ENCODE measurements around the gene OLR1.

DNA sequence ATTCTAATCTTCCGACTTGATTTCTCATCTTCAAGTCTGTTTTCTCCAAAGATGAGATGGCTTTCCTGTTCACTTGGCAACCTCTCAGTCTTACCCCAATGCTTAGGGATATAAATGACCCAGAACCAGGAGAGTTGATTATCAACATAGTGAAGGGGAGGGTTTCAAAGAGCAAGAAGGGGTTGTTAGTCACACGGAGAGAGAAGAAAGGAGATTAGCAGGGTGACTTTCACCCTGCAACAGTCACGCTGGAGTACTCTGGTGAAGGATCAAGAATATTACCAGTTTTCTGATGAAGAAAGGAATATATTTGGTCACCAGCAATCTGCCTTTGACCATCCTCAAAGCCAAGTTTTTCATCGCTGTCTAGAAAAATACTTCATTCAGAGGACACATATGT, 6.9 kb upstream of the OLR1 start, which contains the start of gene TMEM52B:
- TF ChIP-seq CTCF (IDR thresholded peaks at IDR 0.05) (no peak), POLR2A (IDR thresholded peaks at IDR 0.05) (no peak)

All from esophagus squamous epithelium (tissue), 4 donors.